ENCODE results near the gene RPGR. TPM values are rescaled to one million over a fixed set of nuclear protein-coding genes. Genes with fewer than 3 reads are reported as not detected.

Gene RPGR
- total RNA-seq, 1 donor from 2014 or later: 8.8 TPM

GRCh38 chrX:38260231-38260630, 67.1 kb downstream of the RPGR start:
- DNase-seq (ENCODE audit: low read depth): no peak

DNA sequence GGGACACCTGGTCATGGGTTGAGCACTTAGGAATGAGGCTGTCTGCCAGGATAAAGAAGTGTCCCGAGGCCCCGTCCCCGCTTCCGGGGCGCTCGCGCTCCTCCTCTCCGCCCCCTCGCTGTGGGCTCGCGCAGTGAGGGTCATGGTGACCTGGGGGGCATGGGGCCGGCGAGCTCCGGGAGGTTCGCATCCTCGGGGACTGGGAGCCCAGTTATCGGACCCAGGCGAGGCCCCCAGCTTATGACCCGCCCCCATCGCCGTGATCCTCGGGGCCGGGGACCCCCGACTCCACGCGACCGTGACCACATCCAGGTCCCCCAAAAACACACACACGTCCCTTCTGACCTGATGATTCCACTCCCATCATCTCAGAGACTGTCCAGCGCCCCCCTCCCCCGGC, 71.3 kb downstream of the RPGR start:
- DNase-seq (ENCODE audit: low read depth): no peak

DNA sequence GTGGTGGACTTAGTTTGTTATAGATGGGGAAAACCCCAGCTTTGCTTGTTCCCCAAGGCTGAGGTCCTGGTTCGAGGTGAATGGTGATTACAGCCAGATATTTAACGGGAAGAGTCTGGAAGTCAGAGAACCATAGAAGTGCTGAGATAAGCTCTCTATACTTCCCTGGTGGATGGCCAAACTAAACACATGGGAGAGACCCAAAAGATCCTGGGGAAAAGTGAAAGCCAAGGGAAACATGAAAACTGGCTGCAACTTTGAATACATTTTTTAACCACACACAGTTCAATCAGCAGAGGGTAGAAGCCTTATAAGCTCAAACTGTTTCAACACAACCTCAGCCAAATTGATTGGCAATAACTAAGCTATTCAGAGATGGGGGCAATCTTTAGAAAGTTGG, 77.3 kb downstream of the RPGR start:
- DNase-seq (ENCODE audit: low read depth): no peak

- no peak for DNase-seq (ENCODE audit: low read depth)
Observed at GRCh38 chrX:38247051-38247450, 80.3 kb downstream of the RPGR start.

DNA sequence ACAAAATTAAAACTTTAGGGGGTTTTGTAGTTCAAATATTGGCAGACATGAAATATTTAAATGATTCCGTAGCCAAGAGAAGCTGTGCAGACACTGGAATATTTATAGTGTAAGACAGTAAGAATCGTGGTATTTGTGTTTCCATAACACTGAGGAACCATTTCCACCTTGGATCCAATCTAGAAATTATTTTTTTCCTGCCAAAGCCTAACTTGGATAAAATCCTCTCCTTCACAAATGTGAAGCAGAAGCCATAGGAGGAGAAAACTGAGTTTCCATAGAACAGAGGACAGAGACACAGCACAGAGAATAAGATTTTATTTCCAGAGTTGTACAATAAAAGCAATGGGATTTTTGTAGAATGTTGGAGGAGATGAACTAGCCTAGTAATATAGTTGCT, 86.8 kb downstream of the RPGR start:
- no peak for DNase-seq (ENCODE audit: low read depth)

GRCh38 chrX:38236901-38237615, 90.3 kb downstream of the RPGR start:
- peak; percentile 55 for DNase-seq (ENCODE audit: low read depth)

- peak; percentile 73 for DNase-seq (ENCODE audit: low read depth)
Observed at GRCh38 chrX:38233891-38234667, 93.2 kb downstream of the RPGR start.

DNA sequence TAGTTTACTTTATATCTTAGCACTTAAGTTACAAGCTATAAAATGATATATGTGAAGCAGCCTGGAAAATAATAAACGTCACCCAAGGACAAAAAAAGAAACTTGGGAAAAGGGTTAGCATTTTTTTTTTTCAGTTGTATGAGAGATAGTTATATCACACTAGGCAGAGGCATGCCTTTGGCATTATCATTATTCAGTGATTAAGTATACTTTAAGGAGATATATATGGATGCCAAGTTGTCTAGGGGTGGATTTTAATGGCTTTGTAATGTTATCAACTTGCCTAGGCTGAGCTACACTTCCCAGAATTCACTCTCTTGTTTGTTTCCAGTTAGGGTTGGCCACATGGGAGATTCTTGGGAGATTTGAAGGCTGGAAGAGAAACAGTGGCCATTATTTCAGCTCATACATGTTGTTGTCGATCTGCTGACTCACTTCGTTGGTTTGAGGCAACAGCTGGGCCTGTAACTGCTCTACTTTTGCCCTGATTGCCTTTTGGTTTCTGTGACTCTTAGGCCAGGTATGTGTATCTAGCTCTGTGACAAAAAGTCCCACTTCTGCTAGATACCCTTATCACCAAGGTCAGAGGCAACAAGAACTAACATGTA, 95.1 kb downstream of the RPGR start:
- DNase-seq (ENCODE audit: low read depth): peak; percentile 85

- DNase-seq (ENCODE audit: low read depth): no peak
Observed at GRCh38 chrX:38225093-38225492, 102.2 kb downstream of the RPGR start.

DNA sequence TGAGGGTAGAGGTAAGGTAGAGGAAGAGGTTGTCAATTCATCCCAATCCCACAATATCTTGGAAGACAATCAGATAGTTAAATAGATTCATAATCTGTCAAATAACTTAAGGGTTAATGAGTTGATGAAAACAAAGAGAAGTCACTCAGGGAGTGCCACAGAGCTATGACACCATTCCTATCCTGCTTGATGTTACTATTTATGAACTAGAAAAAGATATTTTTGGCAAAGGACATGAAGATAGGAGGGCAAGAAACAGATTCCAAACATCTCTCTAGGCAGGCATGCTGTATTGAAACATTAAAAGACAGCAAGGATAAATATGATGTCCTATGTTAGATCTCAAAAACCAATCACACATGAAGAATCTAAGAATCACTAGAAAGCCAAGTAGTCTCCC, 103.1 kb downstream of the RPGR start:
- no peak for DNase-seq (ENCODE audit: low read depth)

DNA sequence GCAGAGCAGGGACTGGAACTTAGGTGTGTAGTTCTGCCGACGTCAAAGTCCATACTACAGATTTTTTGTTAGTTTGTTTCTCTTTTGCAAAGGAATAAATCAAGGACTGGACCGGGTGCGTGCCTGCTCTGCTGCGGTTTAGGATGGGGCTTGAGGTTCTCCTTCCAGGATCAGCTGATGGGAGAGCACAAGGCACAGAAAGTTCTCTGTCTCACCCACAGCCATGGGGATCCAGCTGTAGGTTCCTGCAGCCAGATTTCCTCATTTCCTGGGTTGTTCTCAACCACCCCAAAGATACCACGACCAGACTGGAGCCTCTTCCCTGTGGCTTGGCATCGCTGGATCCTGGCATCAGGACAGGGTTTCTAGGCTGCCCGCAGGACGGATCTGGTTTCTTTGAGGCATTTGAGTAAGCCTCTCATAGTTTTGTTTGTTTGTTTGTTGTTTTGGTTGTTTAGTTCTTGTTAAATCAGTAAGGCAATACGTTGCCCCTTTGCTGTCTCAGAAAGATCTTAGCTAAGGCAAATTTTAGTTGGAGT, 105.8 kb downstream of the RPGR start:
- DNase-seq (ENCODE audit: low read depth): no peak

GRCh38 chrX:38220415-38221390, 106.6 kb downstream of the RPGR start, which contains the start of gene SRPX:
Gene SRPX, minus strand, starts transcription at chrX:38220871. Its CDS starts 79 bp downstream, at chrX:38220792.
- peak; percentile 46 for DNase-seq (ENCODE audit: low read depth)

DNA sequence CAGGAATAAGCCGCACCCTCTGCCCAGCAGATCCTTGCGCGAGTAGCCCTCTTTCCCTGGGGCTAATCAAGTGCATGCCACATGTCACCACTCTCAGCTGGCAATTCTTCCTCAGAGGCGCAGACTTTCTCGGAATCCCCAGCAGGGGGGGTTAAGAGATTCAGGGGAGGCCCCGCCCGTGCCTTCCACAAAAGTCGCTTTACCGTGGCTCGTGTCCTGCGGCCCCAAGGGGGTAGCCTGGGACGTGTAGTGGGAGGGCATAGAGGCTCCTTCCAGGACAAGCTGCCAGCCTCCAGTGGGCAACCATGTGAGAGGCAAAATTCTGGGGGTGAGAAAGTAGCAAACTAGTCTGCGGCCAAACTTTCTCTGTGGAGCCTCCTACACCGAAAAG, 107.3 kb downstream of the RPGR start:
- peak; percentile 82 for DNase-seq (ENCODE audit: low read depth)

Other genes with a start within 250 kb of the RPGR start
- 43.2 and 51.5 TPM in 2 replicates for gene SRPX, start 106.6 kb downstream of the RPGR start, total RNA-seq
- gene OTC, start 25.1 kb upstream of the RPGR start, total RNA-seq: not detected in 2 replicates
- gene TSPAN7, start 234.0 kb upstream of the RPGR start, total RNA-seq: 34.6 and 38.9 TPM in 2 replicates

Measured in myocyte (in vitro differentiated cells).